NCI-H1048 (cell line): ENCODE data around the gene CDC25A.
"Not testable (repeated sequence)": the region's sequence is repeated elsewhere in the genome, so short reads cannot be mapped to it uniquely, and the experiment has no call there.

Experiments
- DNase-seq: peaks from one replicate; lab custom pipeline; 2025; lab: John Stamatoyannopoulos, UW

The CDC25A gene

GRCh38 chr3:48188266-48189201 is at the start of gene CDC25A:
CDC25A (minus strand) TSS chr3:48188417; CDS start chr3:48187947, 470 bp downstream.
- peak; percentile 97 for DNase-seq

GRCh38 chr3:48236531-48236930 is 48.3 kb upstream of the CDC25A start:
- no peak for DNase-seq

- no peak for DNase-seq
Observed at GRCh38 chr3:48233542-48233941, 45.3 kb upstream of the CDC25A start.

- peak; percentile 70 for DNase-seq
Observed at GRCh38 chr3:48232734-48233133, 44.5 kb upstream of the CDC25A start.

GRCh38 chr3:48232232-48232631 is 44.0 kb upstream of the CDC25A start:
- DNase-seq, result no peak

GRCh38 chr3:48226939-48227338 is 38.7 kb upstream of the CDC25A start:
- DNase-seq, result no peak

GRCh38 chr3:48225587-48225986 is 37.4 kb upstream of the CDC25A start:
- no peak for DNase-seq

- no peak for DNase-seq
Observed at GRCh38 chr3:48222616-48223513, 34.6 kb upstream of the CDC25A start, which contains the start of gene CAMP. CAMP (plus strand) TSS chr3:48223495; CDS start chr3:48223512, 17 bp downstream.

GRCh38 chr3:48220746-48221145 is 32.5 kb upstream of the CDC25A start:
- DNase-seq, result no peak

GRCh38 chr3:48219543-48219942 is 31.3 kb upstream of the CDC25A start:
- no peak for DNase-seq

GRCh38 chr3:48218537-48218936 is 30.3 kb upstream of the CDC25A start:
- DNase-seq, result no peak

- DNase-seq, result no peak
Observed at GRCh38 chr3:48217449-48217848, 29.2 kb upstream of the CDC25A start.

- no peak for DNase-seq
Observed at GRCh38 chr3:48215876-48216275, 27.7 kb upstream of the CDC25A start.

GRCh38 chr3:48215466-48215865 is 27.2 kb upstream of the CDC25A start:
- no peak for DNase-seq

GRCh38 chr3:48215019-48215418 is 26.8 kb upstream of the CDC25A start:
- no peak for DNase-seq

- DNase-seq, result no peak
Observed at GRCh38 chr3:48214225-48214624, 26.0 kb upstream of the CDC25A start.

GRCh38 chr3:48211776-48212175 is 23.6 kb upstream of the CDC25A start:
- DNase-seq, result not testable (repeated sequence)

GRCh38 chr3:48210534-48210933 is 22.3 kb upstream of the CDC25A start:
- not testable (repeated sequence) for DNase-seq

- no peak for DNase-seq
Observed at GRCh38 chr3:48209445-48209844, 21.2 kb upstream of the CDC25A start.

- DNase-seq, result no peak
Observed at GRCh38 chr3:48208076-48208475, 19.9 kb upstream of the CDC25A start.

- DNase-seq, result no peak
Observed at GRCh38 chr3:48202632-48203031, 14.4 kb upstream of the CDC25A start.

- no peak for DNase-seq
Observed at GRCh38 chr3:48199117-48199516, 10.9 kb upstream of the CDC25A start.

- no peak for DNase-seq
Observed at GRCh38 chr3:48196611-48197010, 8.4 kb upstream of the CDC25A start.
